Lower leg skin (tissue), 3 donors: ENCODE data around the gene VPS51.

ENCODE experiments used
- CTCF ChIP-seq, 3 donors: fragments of 450-650 bp; IDR thresholded peaks; one replicate each; pipeline ENCODE4 v1.5.1; 2016; ENCODE audit warnings: antibody characterized with exemption in 3 of 3, mild to moderate bottlenecking in 3 of 3, moderate library complexity in 2 of 3
- POLR2A ChIP-seq, 2 donors: fragments of 450-650 bp; IDR thresholded peaks; one replicate each; pipeline ENCODE4 v1.6.1; 2016 to 2017; ENCODE audit warnings: antibody characterized with exemption in 2 of 2, mild to moderate bottlenecking in 1 of 2, moderate library complexity in 1 of 2

DNA sequence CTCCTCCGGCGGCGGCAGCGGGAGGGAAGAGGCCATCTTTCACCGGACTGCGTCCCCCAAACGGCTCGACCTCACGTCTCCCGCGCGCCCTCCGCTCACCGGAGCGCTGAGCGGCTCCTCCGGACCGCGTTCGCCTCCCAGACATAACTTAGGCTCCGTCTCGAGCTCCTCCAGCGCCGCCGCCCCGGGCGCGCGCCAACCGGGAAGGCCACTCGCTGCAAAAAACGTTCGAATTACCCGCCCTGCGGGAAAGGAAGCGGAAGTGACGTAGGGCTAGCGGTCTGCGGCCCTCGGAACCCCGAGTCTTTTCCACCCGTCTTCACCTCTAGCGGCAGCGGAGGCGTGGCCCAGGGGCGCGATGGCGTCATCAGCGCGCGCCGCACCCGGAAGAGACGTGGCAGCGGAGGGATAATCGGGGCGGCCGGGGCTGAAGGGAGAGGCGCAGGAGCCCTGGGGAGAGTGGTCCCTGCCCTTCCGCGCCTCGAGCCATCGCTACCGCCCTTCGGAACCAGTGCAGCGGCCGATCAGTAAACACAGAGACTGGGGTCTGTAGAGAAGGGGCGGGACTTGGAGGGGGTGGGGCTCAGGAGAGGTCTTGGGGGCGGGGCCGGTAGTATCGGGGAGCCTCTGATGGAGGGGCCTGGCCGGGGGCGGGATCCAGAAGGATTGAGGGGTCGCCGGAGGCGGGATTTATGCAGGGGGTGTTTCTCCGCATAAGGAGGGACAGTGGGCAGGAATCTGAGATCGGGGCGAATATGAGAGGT is 12.0 kb upstream of the VPS51 start, which contains the start of the genes CDCA5 and ZFPL1:
- TF ChIP-seq CTCF (IDR thresholded peaks at IDR 0.05) (no peak), POLR2A (IDR thresholded peaks at IDR 0.05) (peak in 1 of 2 donors; percentile 39)
